HepG2 (cell line): ENCODE measurements around the gene ATG7. TPM values are rescaled to one million over a fixed set of nuclear protein-coding genes. Genes with fewer than 3 reads are reported as not detected.

Source experiments
- ATAC-seq: fragments of 200-7000 bp; cut with Tn5 transposase; 3 replicates; pipeline ENCODE4 v1.9.1; 2020; ENCODE audit warnings: mild to moderate bottlenecking, moderate library complexity
- BruUV-seq: library from RNA; stranded (reverse); fragments of 400-500 nt; replicated peaks from 2 replicates; lab custom pipeline; 2021; lab: Mats Ljungman, UMichigan
- CTCF ChIA-PET: fragments of 300-600 bp; formaldehyde crosslinking; extraction: SDS; loops from one replicate; lab custom pipeline; 2021; ENCODE audit warnings: low total read pairs, inconsistent platforms, low intra/inter-chr PET ratio; lab: Yijun Ruan, JAX
- POLR2A ChIA-PET: fragments of 350-600 bp; sonication (Branson Sonifier 250); formaldehyde crosslinking; loops from one replicate; lab custom pipeline; 2020; ENCODE audit warnings: antibody characterized with exemption, inconsistent platforms; lab: Yijun Ruan, JAX
- DNase-seq: peaks from one replicate; pipeline ENCODE4 v3.0.0-alpha.2; 2015; ENCODE audit warnings: low spot score
- FAIRE-seq: peaks from 3 replicates; lab custom pipeline; 2011; peaks lifted over from hg19 to GRCh38; lab: Jason Lieb, UNC
- H2AFZ ChIP-seq: one replicate; pipeline ENCODE4 v1.6.1; 2011; ENCODE audit warnings: low read length, inconsistent platforms
- H3K27ac ChIP-seq: fragments of 300-600 bp; 3 replicates; pipeline ENCODE4 v1.8.0; 2011; ENCODE audit warnings: mixed run types, mild to moderate bottlenecking, mixed read lengths, low read length, inconsistent platforms; ENCODE audit not compliant: insufficient read depth; ENCODE audit errors: extremely low read length
- H3K27me3 ChIP-seq, 2 experiments: fragments of 200-600 bp in 1 of 2; 2 replicates in 1 of 2; 3 replicates in 1 of 2; pipeline versions ENCODE4 v1.6.0 to v1.8.0; 2011; ENCODE audit warnings: low read length in 2 of 2, mild to moderate bottlenecking in 2 of 2, moderate library complexity in 2 of 2, inconsistent platforms in 1 of 2; ENCODE audit not compliant: insufficient read depth in 2 of 2, control insufficient read depth in 1 of 2
- H3K36me3 ChIP-seq, 2 experiments: fragments of 200-600 bp in 1 of 2; replicated peaks in 1 of 2; 2 replicates in 1 of 2; 3 replicates in 1 of 2; pipeline versions ENCODE4 v1.5.1 to v1.8.0; 2011; ENCODE audit warnings: low read length in 2 of 2, inconsistent platforms in 1 of 2; ENCODE audit not compliant: insufficient read depth in 2 of 2, control insufficient read depth in 1 of 2
- H3K4me1 ChIP-seq: 2 replicates; pipeline ENCODE4 v1.5.1; 2012; ENCODE audit warnings: low read length, inconsistent platforms; ENCODE audit not compliant: insufficient read depth
- H3K4me2 ChIP-seq: 2 replicates; pipeline ENCODE4 v1.6.0; 2011; ENCODE audit warnings: low read depth, low read length, inconsistent platforms
- H3K4me3 ChIP-seq, 3 experiments: fragments of 200-600 bp in 1 of 3; sonication (generic), shearing (Covaris generic) in 1 of 3; replicated peaks in 1 of 3; 2 replicates each; pipeline ENCODE4 v1.5.1; 2011 to 2016; ENCODE audit warnings: low read length in 3 of 3, inconsistent platforms in 2 of 3, low read depth in 2 of 3, mild to moderate bottlenecking in 2 of 3, control low read depth in 1 of 3, mixed read lengths in 1 of 3; ENCODE audit not compliant: insufficient read depth in 1 of 3
- H3K79me2 ChIP-seq: one replicate; pipeline ENCODE4 v1.6.1; 2011; ENCODE audit warnings: low read length, inconsistent platforms; ENCODE audit not compliant: insufficient read depth
- H3K9ac ChIP-seq: 2 replicates; pipeline ENCODE4 v1.6.0; 2011; ENCODE audit warnings: mild to moderate bottlenecking, low read depth, low read length, inconsistent platforms; ENCODE audit not compliant: insufficient read depth
- H3K9me3 ChIP-seq: 2 replicates; pipeline ENCODE4 v1.5.1; 2012; ENCODE audit warnings: mild to moderate bottlenecking, low read length
- H4K20me1 ChIP-seq: 2 replicates; pipeline ENCODE4 v1.6.0; 2011; ENCODE audit warnings: inconsistent platforms, mild to moderate bottlenecking, low read length, moderate library complexity; ENCODE audit not compliant: insufficient read depth
- AGO2 ChIP-seq: fragments of 200-400 bp; formaldehyde crosslinking; optimal IDR thresholded peaks from 2 replicates; pipeline ENCODE3; 2017; ENCODE audit warnings: mild to moderate bottlenecking, low read depth, low read length, moderate library complexity
- ARID3A ChIP-seq: IDR thresholded peaks from 2 replicates; pipeline ENCODE4 v1.6.1; 2012; ENCODE audit warnings: low read depth, low read length, improper control_type of control experiment
- CBX5 ChIP-seq: sonication (generic); formaldehyde crosslinking; IDR thresholded peaks from 2 replicates; pipeline ENCODE4 v1.4.0; 2020; ENCODE audit warnings: missing genetic modification reagents, borderline replicate concordance
- MAX ChIP-seq: IDR thresholded peaks from 2 replicates; pipeline ENCODE4 v1.6.1; 2012; ENCODE audit warnings: inconsistent platforms
- NFKB2 ChIP-seq: sonication (generic); formaldehyde crosslinking; IDR thresholded peaks from 2 replicates; pipeline ENCODE4 v1.4.0; 2020; ENCODE audit warnings: missing genetic modification reagents, borderline replicate concordance
- NRL ChIP-seq: sonication (generic); formaldehyde crosslinking; IDR thresholded peaks from 2 replicates; pipeline ENCODE4 v1.5.0; 2020; ENCODE audit warnings: missing genetic modification reagents, mild to moderate bottlenecking, moderate library complexity, borderline replicate concordance
- PLRG1 ChIP-seq: fragments of 450-650 bp; conservative IDR thresholded peaks from 2 replicates; pipeline ENCODE4 v1.6.1; 2016
- RBM39 ChIP-seq: fragments of 200-400 bp; formaldehyde crosslinking; IDR thresholded peaks from one replicate; pipeline ENCODE4 v1.6.1; 2018; ENCODE audit warnings: antibody characterized with exemption, mild to moderate bottlenecking, low read depth, low read length; ENCODE audit not compliant: poor library complexity, severe bottlenecking
- ZBTB26 ChIP-seq: IDR thresholded peaks from 2 replicates; pipeline ENCODE4 v1.6.1; 2016; ENCODE audit warnings: missing compliant biosample characterization, missing genetic modification reagents, borderline replicate concordance
- ZNF20 ChIP-seq: sonication (generic); formaldehyde crosslinking; IDR thresholded peaks from 2 replicates; pipeline ENCODE4 v1.4.0; 2020; ENCODE audit warnings: mild to moderate bottlenecking, moderate library complexity, missing genetic modification reagents
- ZNF234 ChIP-seq: sonication (generic); formaldehyde crosslinking; conservative IDR thresholded peaks from 2 replicates; pipeline ENCODE4 v1.5.1; 2020; ENCODE audit warnings: mild to moderate bottlenecking, missing genetic modification reagents
- ZNF333 ChIP-seq: sonication (generic); formaldehyde crosslinking; IDR thresholded peaks from 2 replicates; pipeline ENCODE4 v1.4.0; 2020; ENCODE audit warnings: mild to moderate bottlenecking, missing genetic modification reagents, borderline replicate concordance
- WGBS: methylation state at CpG from one replicate; pipeline ENCODE4 v1.1.6; 2017; ENCODE audit warnings: low lambda C conversion rate; 5-methylcytosine and 5-hydroxymethylcytosine counted together
- in situ Hi-C: cut with HindIII; loops from 2 replicates; pipeline ENCODE4 v1.10.0; 2017; ENCODE audit warnings: low pct_unique_long_range_greater_than_20kb; ENCODE audit not compliant: extremely low pct_ligation_motif_present
- intact Hi-C: fragments of 100-400 bp; cut with micrococcal nuclease; formaldehyde crosslinking; loops from one replicate; pipeline ENCODE4 v1.10.0; 2022; ENCODE audit not compliant: unreplicated experiment
- polyA plus RNA-seq, 8 experiments: library from polyadenylated mRNA; depleted of rRNA in 3 of 8; stranded (reverse) in 7 of 8; unstranded in 1 of 8; fragments of >200 nt; fragmentation: Illumina TruSeq in 4 of 8; extraction: Trizol in 4 of 8; gene quantifications; 2 replicates each; pipeline versions ENCODE4 v1.2.1 to v1.2.3, GENCODE V29; 2011 to 2016; ENCODE audit warnings: low read depth in 4 of 8, missing spikeins in 1 of 8, mixed read lengths in 1 of 8; ENCODE audit not compliant: insufficient read depth in 1 of 8
- total RNA-seq, 5 experiments: library from RNA; depleted of rRNA; stranded (reverse); fragments of >200 nt; fragmentation: Illumina TruSeq; extraction: Trizol; gene quantifications; 2 replicates each; pipeline ENCODE4 v1.2.3, GENCODE V29; 2016; ENCODE audit warnings: low read depth in 1 of 5

The ATG7 gene
- total and polyA plus RNA-seq, 2 of the 13 experiments (the other 11 are each of a cell fraction or from before 2014, with no cell fraction given), result 7.8 to 22.1 TPM

- no peak overlapping the region for H3K4me2 ChIP-seq
- no peak overlapping the region for H3K27ac ChIP-seq
- CTCF ChIA-PET, result no interaction called here
- no peak overlapping the region for H3K9ac ChIP-seq
- in situ Hi-C loops (loop anchor here (5.0 kb wide), 1 partner anchor 157 kb away; no protein-coding TSS in a partner anchor), intact Hi-C loops (no loop called here)
- H4K20me1 ChIP-seq, result no peaks in the 10 kb centered on the region
- no peak overlapping the region for H3K4me3 ChIP-seq
- no peaks in the 10 kb centered on the region for H3K79me2 ChIP-seq
- H2AFZ ChIP-seq, result no peak overlapping the region
- POLR2A ChIA-PET, result no interaction called here
- H3K27me3 ChIP-seq, result no peaks in the 10 kb centered on the region
- WGBS, result 97% methylated on average over 5 of the region's 5 CpGs
- BruUV-seq, result no TSS peak
- FAIRE-seq, result no peak
- no peak for DNase-seq
- H3K36me3 ChIP-seq, result no peaks in the 10 kb centered on the region
- peaks cover 21% of the 10 kb centered on the region for H3K4me1 ChIP-seq
- no peak for TF ChIP-seq NRL (CRISPR knock-in tag)
- no peak for TF ChIP-seq AGO2
- TF ChIP-seq CBX5 (CRISPR knock-in tag), result no peak
- no peak for TF ChIP-seq ZNF20 (CRISPR knock-in tag)
- no peak for TF ChIP-seq PLRG1
- TF ChIP-seq RBM39, result no peak
- no peak for TF ChIP-seq ARID3A
- ATAC-seq, result no peak
- H3K9me3 ChIP-seq, result no peaks in the 10 kb centered on the region
Measured at GRCh38 chr3:11539218-11539617, 267.0 kb downstream of the ATG7 start.

GRCh38 chr3:11539677-11540076, 267.5 kb downstream of the ATG7 start:
- no peaks in the 10 kb centered on the region for H3K79me2 ChIP-seq
- H3K9me3 ChIP-seq, result no peaks in the 10 kb centered on the region
- ATAC-seq (no peak), DNase-seq (no peak), FAIRE-seq (no peak)
- no peak overlapping the region for H2AFZ ChIP-seq
- ChIA-PET POLR2A (no interaction called here), CTCF (no interaction called here)
- H3K36me3 ChIP-seq, result no peaks in the 10 kb centered on the region
- intact Hi-C loops, result no loop called here
- BruUV-seq, result no TSS peak
- in situ Hi-C loops, result loop anchor here (5.0 kb wide), 1 partner anchor 157 kb away; no protein-coding TSS in a partner anchor
- 95% methylated on average over 13 of the region's 14 CpGs for WGBS
- H3K27ac ChIP-seq, result no peak overlapping the region
- peaks cover 25% of the 10 kb centered on the region for H3K4me1 ChIP-seq
- no peak overlapping the region for H3K4me3 ChIP-seq
- no peaks in the 10 kb centered on the region for H3K27me3 ChIP-seq
- no peak overlapping the region for H3K4me2 ChIP-seq
- no peak overlapping the region for H3K9ac ChIP-seq
- no peaks in the 10 kb centered on the region for H4K20me1 ChIP-seq
- TF ChIP-seq ZNF234 (CRISPR knock-in tag) (no peak), NFKB2 (CRISPR knock-in tag) (no peak), ZBTB26 (CRISPR knock-in tag) (no peak), MAX (no peak), ZNF333 (CRISPR knock-in tag) (no peak)
